Gastrocnemius medialis (tissue), 4 donors: ENCODE measurements around the gene FAM227B. TPM values are rescaled to one million over a fixed set of nuclear protein-coding genes. Genes with fewer than 3 reads are reported as not detected.
A peak's percentile ranks its signal among the peaks of the same experiment; 100 is the strongest.

Experiments
- ATAC-seq, 2 donors: fragments of 150-250 bp; one replicate each; pipeline ENCODE4 v1.9.1; 2016
- DNase-seq, 2 donors: peaks; one replicate each; pipeline ENCODE4 v3.0.0-alpha.2; 2019
- H3K27ac ChIP-seq, 4 donors: fragments of 200-600 bp; sonication (generic); 1 replicate in 1 of 4; 2 replicates in 3 of 4; pipeline ENCODE4 v1.5.1; 2016 to 2018; ENCODE audit warnings: mild to moderate bottlenecking in 2 of 4, moderate library complexity in 1 of 4
- H3K27me3 ChIP-seq, 3 donors: fragments of 200-600 bp; sonication (generic) in 2 of 3; 1 replicate in 1 of 3; 2 replicates in 2 of 3; pipeline versions ENCODE4 v1.5.1 to v1.6.0; 2016 to 2019; ENCODE audit warnings: mild to moderate bottlenecking in 1 of 3, moderate library complexity in 1 of 3
- H3K36me3 ChIP-seq, 2 donors: fragments of 200-600 bp; sonication (generic) in 1 of 2; one replicate each; pipeline ENCODE4 v1.5.1; 2017 to 2018
- H3K4me1 ChIP-seq, 2 donors: fragments of 200-600 bp; sonication (generic) in 1 of 2; one replicate each; pipeline ENCODE4 v1.5.1; 2016 to 2017; ENCODE audit warnings: mild to moderate bottlenecking in 2 of 2
- H3K4me3 ChIP-seq, 4 donors: fragments of 200-600 bp; sonication (generic) in 3 of 4; 1 replicate in 1 of 4; 2 replicates in 3 of 4; pipeline ENCODE4 v1.5.1; 2016 to 2019; ENCODE audit warnings: mild to moderate bottlenecking in 2 of 4
- H3K9me3 ChIP-seq, 3 donors: fragments of 200-600 bp; sonication (generic) in 2 of 3; 1 replicate in 1 of 3; 2 replicates in 2 of 3; pipeline ENCODE4 v1.5.1; 2016 to 2019
- POLR2A ChIP-seq, 2 donors: fragments of 450-650 bp; IDR thresholded peaks; one replicate each; pipeline ENCODE4 v1.6.1; 2017; ENCODE audit warnings: antibody characterized with exemption in 2 of 2, mild to moderate bottlenecking in 2 of 2, moderate library complexity in 2 of 2
- in situ Hi-C, 4 donors: fragments of 200-750 bp; cut with MboI; loops; one replicate each; pipeline versions ENCODE4 v1.15.0 to v1.8.0; 2017; ENCODE audit warnings: low sequenced_read_pairs in 4 of 4
- intact Hi-C: fragments of 100-400 bp; cut with DNase I; formaldehyde crosslinking; loops from one replicate; pipeline ENCODE4 v1.15.1; 2023; ENCODE audit warnings: low total_unique reads
- total RNA-seq, 4 donors: library from RNA; depleted of rRNA; stranded (reverse); fragments of >200 nt; gene quantifications; one replicate each; pipeline versions ENCODE4 v1.1.0 to v1.2.3, GENCODE V29; 2016
- TF ChIP-seq, protein P1 (sequence below), 5 experiments: fragments of 450-650 bp in 3 of 5; fragments of 200-600 bp in 2 of 5; sonication (generic) in 2 of 5; IDR thresholded peaks in 4 of 5; conservative IDR thresholded peaks in 1 of 5; 1 replicate in 4 of 5; 2 replicates in 1 of 5; pipeline ENCODE4 v1.5.1; 2016 to 2019; ENCODE audit warnings: antibody characterized with exemption in 5 of 5, mild to moderate bottlenecking in 3 of 5, moderate library complexity in 3 of 5

FAM227B gene
- total RNA-seq, 4 donors from 2014 or later, result 7.5 to 15.4 (median 11.7) TPM

DNA sequence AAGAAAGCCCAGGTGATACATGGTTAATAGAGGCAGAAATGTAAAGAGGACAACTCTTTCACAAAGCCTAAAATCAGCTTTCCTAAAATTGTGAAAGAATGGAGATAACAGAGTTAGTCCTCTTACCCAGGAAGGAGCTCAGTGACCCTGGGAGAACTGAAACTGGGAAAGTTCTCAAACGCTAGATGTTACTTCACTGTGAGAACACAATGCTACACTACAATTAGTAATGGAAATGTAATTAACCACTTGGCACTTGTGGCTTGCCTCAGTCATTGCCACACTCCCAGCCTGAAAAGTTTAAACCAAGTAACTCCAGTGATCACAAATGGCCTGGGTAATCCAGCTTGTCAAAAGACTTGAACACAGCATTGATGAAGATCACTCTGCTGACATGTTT is 300.3 kb downstream of the FAM227B start:
- Histone ChIP-seq H3K9me3 (no peaks in the 10 kb centered on the region), H3K36me3 (peaks cover 2 to 17% of the 10 kb centered on the region in 2 donors), H3K27ac (no peak overlapping the region), H3K4me3 (no peak overlapping the region), H3K4me1 (peaks cover 0 to 3% of the 10 kb centered on the region in 2 donors), H3K27me3 (no peaks in the 10 kb centered on the region)
- in situ Hi-C loops, result no loop called here
- no peak for TF ChIP-seq POLR2A (IDR thresholded peaks at IDR 0.05)
- TF ChIP-seq, protein P1, sequence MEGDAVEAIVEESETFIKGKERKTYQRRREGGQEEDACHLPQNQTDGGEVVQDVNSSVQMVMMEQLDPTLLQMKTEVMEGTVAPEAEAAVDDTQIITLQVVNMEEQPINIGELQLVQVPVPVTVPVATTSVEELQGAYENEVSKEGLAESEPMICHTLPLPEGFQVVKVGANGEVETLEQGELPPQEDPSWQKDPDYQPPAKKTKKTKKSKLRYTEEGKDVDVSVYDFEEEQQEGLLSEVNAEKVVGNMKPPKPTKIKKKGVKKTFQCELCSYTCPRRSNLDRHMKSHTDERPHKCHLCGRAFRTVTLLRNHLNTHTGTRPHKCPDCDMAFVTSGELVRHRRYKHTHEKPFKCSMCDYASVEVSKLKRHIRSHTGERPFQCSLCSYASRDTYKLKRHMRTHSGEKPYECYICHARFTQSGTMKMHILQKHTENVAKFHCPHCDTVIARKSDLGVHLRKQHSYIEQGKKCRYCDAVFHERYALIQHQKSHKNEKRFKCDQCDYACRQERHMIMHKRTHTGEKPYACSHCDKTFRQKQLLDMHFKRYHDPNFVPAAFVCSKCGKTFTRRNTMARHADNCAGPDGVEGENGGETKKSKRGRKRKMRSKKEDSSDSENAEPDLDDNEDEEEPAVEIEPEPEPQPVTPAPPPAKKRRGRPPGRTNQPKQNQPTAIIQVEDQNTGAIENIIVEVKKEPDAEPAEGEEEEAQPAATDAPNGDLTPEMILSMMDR (IDR thresholded peaks at IDR 0.05 in 4 of 5, conservative IDR thresholded peaks at IDR 0.05 in 1 of 5), result no peak
- intact Hi-C loops, result loop anchor here (10.0 kb wide), 1 partner anchor 424 kb away; no protein-coding TSS in a partner anchor
- ATAC-seq (no peak), DNase-seq (no peak)

GRCh38 chr15:49315391-49315823 is 305.2 kb downstream of the FAM227B start:
- TF ChIP-seq, protein P1 (IDR thresholded peaks at IDR 0.05 in 4 of 5, conservative IDR thresholded peaks at IDR 0.05 in 1 of 5), result no peak
- no peak for TF ChIP-seq POLR2A (IDR thresholded peaks at IDR 0.05)
- intact Hi-C loops, result no loop called here
- H3K36me3 ChIP-seq, result peaks cover 0 to 17% of the 10 kb centered on the region in 2 donors
- in situ Hi-C loops, result no loop called here
- no peak overlapping the region for H3K4me3 ChIP-seq
- peaks cover 3 to 22% of the 10 kb centered on the region in 2 donors for H3K4me1 ChIP-seq
- no peak overlapping the region for H3K27ac ChIP-seq
- DNase-seq (no peak), ATAC-seq (no peak)
- H3K9me3 ChIP-seq, result no peaks in the 10 kb centered on the region
- H3K27me3 ChIP-seq, result no peaks in the 10 kb centered on the region

DNA sequence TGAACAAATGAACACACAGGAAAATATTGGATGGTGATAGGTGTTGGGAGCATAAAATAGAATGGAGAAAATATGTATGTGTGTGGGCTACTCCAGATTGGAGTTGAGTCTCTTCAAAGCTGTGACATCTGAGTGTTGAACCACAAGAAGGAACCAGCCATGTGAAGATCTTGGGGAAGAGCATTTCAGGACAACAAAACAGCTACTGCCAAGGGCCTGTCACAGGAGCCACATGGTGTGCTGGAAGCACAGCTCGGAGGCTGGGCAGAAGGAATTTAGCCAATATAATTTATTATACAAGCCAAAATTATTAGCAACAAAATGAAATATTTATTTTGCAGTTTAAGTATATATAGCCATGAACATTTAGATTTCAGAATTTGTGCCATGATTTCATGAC is 305.9 kb downstream of the FAM227B start:
- intact Hi-C loops, result no loop called here
- TF ChIP-seq, protein P1 (IDR thresholded peaks at IDR 0.05 in 4 of 5, conservative IDR thresholded peaks at IDR 0.05 in 1 of 5), result no peak
- TF ChIP-seq POLR2A (IDR thresholded peaks at IDR 0.05), result no peak
- H3K9me3 ChIP-seq, result no peaks in the 10 kb centered on the region
- ATAC-seq (peak; percentile 40 to 45), DNase-seq (no peak)
- in situ Hi-C loops, result no loop called here
- no peaks in the 10 kb centered on the region for H3K27me3 ChIP-seq
- no peak overlapping the region for H3K4me3 ChIP-seq
- peak overlapping the region in 1 of 4 donors; percentile 16 for H3K27ac ChIP-seq
- H3K4me1 ChIP-seq, result peaks cover 5 to 27% of the 10 kb centered on the region in 2 donors
- H3K36me3 ChIP-seq, result peaks cover 0 to 12% of the 10 kb centered on the region in 2 donors

- peak overlapping the region in 1 of 4 donors; percentile 16 for H3K27ac ChIP-seq
- peak; percentile 53 to 78 for ATAC-seq
- DNase-seq, result no peak
- H3K9me3 ChIP-seq, result no peaks in the 10 kb centered on the region
- H3K27me3 ChIP-seq, result no peaks in the 10 kb centered on the region
- H3K36me3 ChIP-seq, result peaks cover 0 to 1% of the 10 kb centered on the region in 2 donors
- TF ChIP-seq POLR2A (IDR thresholded peaks at IDR 0.05), result no peak
- TF ChIP-seq, protein P1 (IDR thresholded peaks at IDR 0.05 in 4 of 5, conservative IDR thresholded peaks at IDR 0.05 in 1 of 5), result no peak
- in situ Hi-C loops, result no loop called here
- H3K4me1 ChIP-seq, result peaks cover 15 to 34% of the 10 kb centered on the region in 2 donors
- intact Hi-C loops, result no loop called here
- H3K4me3 ChIP-seq, result no peak overlapping the region
Observed at GRCh38 chr15:49313650-49314049, 307.0 kb downstream of the FAM227B start.

DNA sequence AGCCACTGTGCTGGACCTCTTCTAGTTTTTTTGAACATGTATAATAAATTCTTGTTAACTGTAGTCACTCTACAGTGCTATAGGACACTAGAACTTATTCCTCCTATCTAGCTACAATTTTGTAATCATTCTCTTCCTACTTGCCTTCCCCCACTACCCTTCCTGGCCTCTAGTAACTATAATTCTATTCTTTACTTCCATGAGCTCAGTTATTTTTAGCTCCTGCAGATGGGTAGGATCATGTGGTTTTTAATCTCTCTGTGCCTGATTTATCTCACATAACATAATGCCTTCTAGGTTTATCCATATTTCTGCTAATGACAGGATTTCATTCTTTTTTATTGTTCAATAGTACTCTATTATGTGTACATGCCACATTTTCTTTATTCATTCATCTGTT is 310.7 kb downstream of the FAM227B start:
- Histone ChIP-seq H3K4me1 (peaks cover 18 to 33% of the 10 kb centered on the region in 2 donors), H3K9me3 (no peaks in the 10 kb centered on the region), H3K27me3 (no peaks in the 10 kb centered on the region), H3K4me3 (no peak overlapping the region), H3K27ac (peak overlapping the region in 1 of 4 donors; percentile 17), H3K36me3 (no peaks in the 10 kb centered on the region)
- ATAC-seq (peak; percentile 42 to 43), DNase-seq (no peak)
- in situ Hi-C loops, result no loop called here
- intact Hi-C loops, result no loop called here
- no peak for TF ChIP-seq POLR2A (IDR thresholded peaks at IDR 0.05)
- TF ChIP-seq, protein P1 (IDR thresholded peaks at IDR 0.05 in 4 of 5, conservative IDR thresholded peaks at IDR 0.05 in 1 of 5), result no peak
